Subcutaneous adipose tissue (tissue), 4 donors: ENCODE data around the gene GALK1. TPM values are rescaled to one million over a fixed set of nuclear protein-coding genes. Genes with fewer than 3 reads are reported as not detected.

Experiments
- CTCF ChIP-seq: fragments of 450-650 bp; IDR thresholded peaks from one replicate; pipeline ENCODE4 v1.5.1; 2016; ENCODE audit warnings: low read depth, mild to moderate bottlenecking, control low read depth, antibody characterized with exemption, moderate library complexity
- total RNA-seq, 4 donors: library from RNA; depleted of rRNA; stranded (reverse); fragments of >200 nt; gene quantifications; one replicate each; pipeline ENCODE4 v1.1.0, GENCODE V29; 2016

The GALK1 gene
- 10 to 100 TPM; 13.2 to 31.3 (median 24.5) TPM for total RNA-seq

GRCh38 chr17:75764711-75765421 is at the start of gene GALK1:
TSS of gene GALK1 (minus strand) at chr17:75765192. CDS start at chr17:75765136, 56 bp downstream.
- no peak for TF ChIP-seq CTCF

- no peak for TF ChIP-seq CTCF
These were observed 49.0 kb upstream of the GALK1 start for GRCh38 chr17:75814021-75814395.

GRCh38 chr17:75813081-75814020 is 48.4 kb upstream of the GALK1 start:
- TF ChIP-seq CTCF, result no peak

- no peak for TF ChIP-seq CTCF
These were observed 47.4 kb upstream of the GALK1 start for GRCh38 chr17:75812096-75813013.

GRCh38 chr17:75811174-75811573 is 46.2 kb upstream of the GALK1 start:
- no peak for TF ChIP-seq CTCF

- TF ChIP-seq CTCF, result no peak
These were observed 45.2 kb upstream of the GALK1 start for GRCh38 chr17:75810216-75810615.
